GM23338 (cell line): Measurements from ENCODE around the gene TSPAN10. TPM values are rescaled to one million over a fixed set of nuclear protein-coding genes. Genes with fewer than 3 reads are reported as not detected.

ENCODE experiments used
- ATAC-seq: fragments of 200-7000 bp; cut with Tn5 transposase; 3 replicates; pipeline ENCODE4 v1.9.1; 2020
- DNase-seq: peaks from one replicate; pipeline ENCODE4 v3.0.0-alpha.2; 2015; ENCODE audit warnings: low spot score
- H2AFZ ChIP-seq: fragments of 200-600 bp; sonication (generic); 2 replicates; pipeline ENCODE4 v1.8.0; 2016; ENCODE audit warnings: antibody characterized with exemption, mild to moderate bottlenecking, moderate library complexity
- H3F3A ChIP-seq: fragments of 200-600 bp; sonication (generic); replicated peaks from 2 replicates; pipeline ENCODE4 v1.8.0; 2017; ENCODE audit warnings: antibody characterized with exemption, mixed run types, low read depth
- H3K27ac ChIP-seq: fragments of 200-600 bp; sonication (generic); 2 replicates; pipeline ENCODE4 v1.6.1; 2016; ENCODE audit warnings: low read depth
- H3K27me3 ChIP-seq: fragments of 200-600 bp; sonication (generic); 2 replicates; pipeline ENCODE4 v1.8.0; 2016; ENCODE audit warnings: mild to moderate bottlenecking, mixed run types, moderate library complexity; ENCODE audit not compliant: insufficient read depth
- H3K36me3 ChIP-seq: fragments of 200-600 bp; sonication (generic); 2 replicates; pipeline ENCODE4 v1.8.0; 2016; ENCODE audit warnings: mild to moderate bottlenecking; ENCODE audit not compliant: insufficient read depth
- H3K4me1 ChIP-seq: fragments of 200-600 bp; sonication (generic); 2 replicates; pipeline ENCODE4 v1.8.0; 2016; ENCODE audit warnings: mild to moderate bottlenecking, moderate library complexity; ENCODE audit not compliant: insufficient read depth
- H3K4me2 ChIP-seq: fragments of 200-600 bp; sonication (generic); 2 replicates; pipeline ENCODE4 v1.7.1; 2017; ENCODE audit warnings: mixed run types
- H3K4me3 ChIP-seq: fragments of 200-600 bp; sonication (generic); 2 replicates; pipeline ENCODE4 v1.6.1; 2016; ENCODE audit warnings: mixed run types
- H3K79me2 ChIP-seq: fragments of 200-600 bp; sonication (generic); replicated peaks from 2 replicates; pipeline ENCODE4 v1.8.0; 2017; ENCODE audit warnings: mild to moderate bottlenecking; ENCODE audit not compliant: insufficient read depth
- H3K9me2 ChIP-seq: fragments of 200-600 bp; sonication (generic); 2 replicates; pipeline ENCODE4 v1.8.0; 2017; ENCODE audit not compliant: insufficient read depth
- H4K20me1 ChIP-seq: fragments of 200-600 bp; sonication (generic); replicated peaks from 2 replicates; pipeline ENCODE4 v1.8.0; 2017; ENCODE audit warnings: mild to moderate bottlenecking; ENCODE audit not compliant: insufficient read depth
- H3K27ac Mint-ChIP-seq: 2 replicates; pipeline ENCODE4 v1.8.0; 2020; ENCODE audit warnings: inconsistent platforms, mild to moderate bottlenecking, moderate library complexity, mixed read lengths
- H3K27me3 Mint-ChIP-seq: 3 replicates; pipeline ENCODE4 v1.8.0; 2022; ENCODE audit warnings: low read depth, mild to moderate bottlenecking, moderate library complexity, mixed read lengths, inconsistent platforms; ENCODE audit not compliant: insufficient read depth, poor library complexity
- H3K36me3 Mint-ChIP-seq: 3 replicates; pipeline ENCODE4 v1.8.0; 2021; ENCODE audit warnings: low read depth, mild to moderate bottlenecking, inconsistent platforms, moderate library complexity, mixed read lengths
- H3K4me1 Mint-ChIP-seq: 3 replicates; pipeline ENCODE4 v1.8.0; 2020; ENCODE audit warnings: mild to moderate bottlenecking, inconsistent platforms, mixed read lengths
- H3K4me3 Mint-ChIP-seq: 3 replicates; pipeline ENCODE4 v1.8.0; 2021; ENCODE audit warnings: moderate library complexity, mild to moderate bottlenecking, inconsistent platforms, mixed read lengths
- H3K9me3 Mint-ChIP-seq: 3 replicates; pipeline ENCODE4 v1.8.0; 2020; ENCODE audit warnings: moderate library complexity, mild to moderate bottlenecking, inconsistent platforms, mixed read lengths
- CREB1 ChIP-seq: fragments of 250-450 bp; sonication (Bioruptor Pico); IDR thresholded peaks from 2 replicates; pipeline ENCODE4 v1.5.0; 2020; ENCODE audit warnings: low read depth, mild to moderate bottlenecking, moderate library complexity
- CTCF ChIP-seq, 2 experiments: fragments of 200-600 bp in 1 of 2; sonication (generic) in 1 of 2; conservative IDR thresholded peaks; 2 replicates each; pipeline versions ENCODE4 v1.5.1 to v1.6.1; 2016 to 2017; ENCODE audit warnings: antibody characterized with exemption in 2 of 2, low read depth in 2 of 2, mild to moderate bottlenecking in 2 of 2, moderate library complexity in 1 of 2
- ETS1 ChIP-seq: IDR thresholded peaks from 2 replicates; pipeline ENCODE4 v1.6.1; 2016; ENCODE audit warnings: antibody characterized with exemption
- EZH2 ChIP-seq: fragments of 200-600 bp; sonication (generic); IDR thresholded peaks from one replicate; pipeline ENCODE4 v1.8.0; 2017; ENCODE audit warnings: antibody characterized with exemption, mild to moderate bottlenecking, low read depth; ENCODE audit not compliant: unreplicated experiment
- EZH2phosphoT487 ChIP-seq: fragments of 200-600 bp; sonication (generic); IDR thresholded peaks from one replicate; pipeline ENCODE4 v1.8.1; 2018; ENCODE audit warnings: antibody characterized with exemption; ENCODE audit not compliant: unreplicated experiment
- JUNB ChIP-seq: IDR thresholded peaks from one replicate; pipeline ENCODE4 v1.6.1; 2016; ENCODE audit warnings: antibody characterized with exemption; ENCODE audit not compliant: unreplicated experiment
- NANOG ChIP-seq: IDR thresholded peaks from 2 replicates; pipeline ENCODE4 v1.6.1; 2016; ENCODE audit warnings: antibody characterized with exemption, borderline replicate concordance
- POLR2AphosphoS5 ChIP-seq: IDR thresholded peaks from 2 replicates; pipeline ENCODE4 v1.6.1; 2016; ENCODE audit warnings: antibody characterized with exemption, low read depth
- REST ChIP-seq: IDR thresholded peaks from one replicate; pipeline ENCODE4 v1.6.1; 2018; ENCODE audit warnings: antibody characterized with exemption; ENCODE audit not compliant: unreplicated experiment
- STAT1 ChIP-seq: IDR thresholded peaks from one replicate; pipeline ENCODE4 v1.6.1; 2016; ENCODE audit warnings: antibody characterized with exemption; ENCODE audit not compliant: unreplicated experiment
- ZNF114 ChIP-seq: fragments of 250-450 bp; sonication (Bioruptor Pico); IDR thresholded peaks from 2 replicates; pipeline ENCODE4 v1.5.0; 2020; ENCODE audit warnings: mild to moderate bottlenecking, moderate library complexity
- ZNF331 ChIP-seq: fragments of 250-450 bp; sonication (Bioruptor Pico); IDR thresholded peaks from 2 replicates; pipeline ENCODE4 v1.5.0; 2020; ENCODE audit warnings: low read depth, mild to moderate bottlenecking, moderate library complexity
- ZNF462 ChIP-seq: fragments of 250-450 bp; sonication (Bioruptor Pico); IDR thresholded peaks from 2 replicates; pipeline ENCODE4 v1.5.0; 2020; ENCODE audit warnings: mild to moderate bottlenecking, moderate library complexity
- long read RNA-seq: library from polyadenylated mRNA; unstranded; transcript quantifications from one replicate; pipeline ENCODE4 v2.0.0, GENCODE V29; 2020; ENCODE audit not compliant: unreplicated experiment
- polyA plus RNA-seq: library from polyadenylated mRNA; unstranded; fragments of >200 nt; fragmentation: Nextera tagmentation; extraction: Ambion mirVana; gene quantifications from 2 replicates; pipeline ENCODE4 v1.2.1, GENCODE V29; 2016
- total RNA-seq: library from RNA; depleted of rRNA; stranded (reverse); fragments of >200 nt; shearing (Covaris generic); gene quantifications from 2 replicates; pipeline ENCODE4 v1.2.3, GENCODE V29; 2014; rRNA removed

TSPAN10 gene
- 0.31 and 0.66 TPM in 2 replicates for total RNA-seq
- polyA plus RNA-seq, result 1.2 and 1.5 TPM in 2 replicates
- long read RNA-seq, partial matches to known transcripts, result 0 of 1 reads
- long read RNA-seq, other reads (novel, unspliced or antisense), result 0 of 1 reads

DNA sequence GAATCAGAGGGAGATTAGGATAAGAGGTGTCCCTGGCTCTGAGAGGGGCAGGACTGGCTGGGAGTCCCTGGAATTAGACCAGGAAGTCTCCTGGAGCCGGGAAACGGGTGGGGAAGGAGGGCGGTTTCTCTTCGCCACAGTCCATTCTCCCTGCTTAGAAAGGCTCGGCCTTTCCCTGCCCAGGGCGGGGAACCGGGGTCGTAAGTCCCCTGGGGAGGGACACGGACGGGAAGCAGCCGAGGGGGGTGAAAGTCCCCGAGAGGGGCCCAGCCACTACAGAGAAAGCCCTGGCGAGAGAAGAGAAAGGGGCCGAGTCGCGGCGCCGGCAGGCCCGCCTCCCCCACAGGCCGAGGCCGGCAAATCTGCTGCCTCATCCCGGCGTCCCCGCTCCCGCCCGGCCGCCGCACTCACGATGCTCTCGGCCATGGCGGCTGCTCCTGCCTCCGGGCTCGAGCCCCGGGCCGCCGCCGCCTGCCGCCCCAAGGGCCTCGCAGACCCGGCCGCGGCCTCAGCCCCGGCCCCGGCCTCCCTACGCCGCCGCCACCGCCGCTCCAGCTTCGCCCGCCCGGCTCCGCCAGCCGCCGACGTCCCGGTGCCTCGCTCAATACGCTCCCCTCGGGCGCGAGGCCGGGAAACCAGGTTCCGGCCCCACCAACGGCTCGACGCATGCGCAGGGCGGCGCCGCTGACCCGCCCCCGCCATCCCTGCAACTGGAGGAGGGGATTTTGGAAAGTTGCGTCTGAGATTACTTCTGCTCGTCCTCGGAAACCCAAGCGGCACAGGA, at the start of gene TSPAN10, which contains the start of gene NPLOC4:
TSPAN10 (plus strand) TSS at position 692 of the 784 bp plus-strand sequence. CDS start 5,217 bp downstream, outside the sequence.
NPLOC4 (minus strand) TSS at position 608 of the 784 bp plus-strand sequence; CDS start at position 426, 182 bp downstream.
- H3K79me2 ChIP-seq, result peaks cover 49% of the 10 kb centered on the region
- DNase-seq (peak; percentile 91), ATAC-seq (peak; percentile 92)
- H3K4me2 ChIP-seq, result peak within 1 kb of the TSS; percentile 99
- H3K4me3 Mint-ChIP-seq, result peak within 1 kb of the TSS; percentile 96
- peak within 1 kb of the TSS; percentile 97 for H3K27ac Mint-ChIP-seq
- H3K9me2 ChIP-seq, result no peaks in the 10 kb centered on the region
- H4K20me1 ChIP-seq, result peaks cover 32% of the 10 kb centered on the region
- H3K4me1 ChIP-seq, result peaks cover 7% of the 10 kb centered on the region
- no peaks in the 10 kb centered on the region for H3K27me3 Mint-ChIP-seq
- peak within 1 kb of the TSS; percentile 84; the same call in 1 of the 2 replicates for H2AFZ ChIP-seq
- TF ChIP-seq EZH2 (no peak), EZH2phosphoT487 (no peak), ETS1 (peak; percentile 37; the same call in 1 of the 2 replicates), REST (no peak), ZNF114 (CRISPR knock-in tag) (no peak), CTCF (conservative IDR thresholded peaks at IDR 0.05; ENCODE audit: low read depth in 2 of 2) (no peak), JUNB (no peak), ZNF462 (CRISPR knock-in tag) (no peak), CREB1 (CRISPR knock-in tag) (peak; percentile 80), NANOG (no peak), ZNF331 (CRISPR knock-in tag) (no peak), POLR2AphosphoS5 (peak; percentile 83), STAT1 (no peak)
- H3K27me3 ChIP-seq, result no peaks in the 10 kb centered on the region
- H3K36me3 ChIP-seq, result no peaks in the 10 kb centered on the region; the same call in 1 of the 2 replicates
- peaks cover 14% of the 10 kb centered on the region for H3K36me3 Mint-ChIP-seq
- H3K4me3 ChIP-seq, result peak within 1 kb of the TSS; percentile 99
- H3K27ac ChIP-seq, result peak within 1 kb of the TSS; percentile 92
- peaks cover 13% of the 10 kb centered on the region; the same call in 1 of the 2 replicates for H3F3A ChIP-seq
- peaks cover 10% of the 10 kb centered on the region for H3K4me1 Mint-ChIP-seq
- no peaks in the 10 kb centered on the region; the same call in 1 of the 3 replicates for H3K9me3 Mint-ChIP-seq
